HEK293 (cell line): ENCODE results near the gene PTPRN2.

Source experiments
- CTCF ChIP-seq: fragments of 450-650 bp; formaldehyde crosslinking; IDR thresholded peaks from 2 replicates; pipeline ENCODE4 v1.5.1; 2016; ENCODE audit warnings: missing biosample characterization, missing genetic modification characterization
- KLF7 ChIP-seq: fragments of 450-650 bp; formaldehyde crosslinking; IDR thresholded peaks from 2 replicates; pipeline ENCODE4 v1.5.1; 2016; ENCODE audit warnings: missing biosample characterization, missing genetic modification characterization, borderline replicate concordance
- ZBTB44 ChIP-seq: fragments of 450-650 bp; IDR thresholded peaks from 2 replicates; pipeline ENCODE4 v1.5.1; 2018; ENCODE audit warnings: missing biosample characterization, mild to moderate bottlenecking, missing genetic modification characterization
- ZNF155 ChIP-seq: fragments of 450-650 bp; formaldehyde crosslinking; IDR thresholded peaks from 2 replicates; pipeline ENCODE4 v1.5.1; 2016; ENCODE audit warnings: missing biosample characterization, missing genetic modification characterization
- ZNF274 ChIP-seq, 2 experiments: fragments of 200-500 bp in 1 of 2; fragments of 450-650 bp in 1 of 2; sonication (Bioruptor generic) in 1 of 2; formaldehyde crosslinking in 1 of 2; IDR thresholded peaks; 2 replicates each; pipeline versions ENCODE4 v1.5.1 to v1.6.1; 2014 to 2016; ENCODE audit warnings: borderline replicate concordance in 1 of 2, inconsistent platforms in 1 of 2, low read length in 1 of 2, missing biosample characterization in 1 of 2, missing genetic modification characterization in 1 of 2
- ZNF366 ChIP-seq: fragments of 450-650 bp; formaldehyde crosslinking; conservative IDR thresholded peaks from 2 replicates; pipeline ENCODE4 v1.5.1; 2016; ENCODE audit warnings: missing biosample characterization, missing genetic modification characterization
- ZNF394 ChIP-seq: fragments of 450-650 bp; formaldehyde crosslinking; IDR thresholded peaks from 2 replicates; pipeline ENCODE4 v1.5.1; 2016; ENCODE audit warnings: missing biosample characterization, missing genetic modification characterization, mild to moderate bottlenecking, moderate library complexity, borderline replicate concordance
- ZNF660 ChIP-seq: fragments of 450-650 bp; IDR thresholded peaks from 2 replicates; pipeline ENCODE4 v1.5.1; 2018; ENCODE audit warnings: missing biosample characterization, mild to moderate bottlenecking, missing genetic modification characterization
- ZSCAN30 ChIP-seq: fragments of 450-650 bp; IDR thresholded peaks from 2 replicates; pipeline ENCODE4 v1.5.1; 2018; ENCODE audit warnings: missing biosample characterization, mild to moderate bottlenecking, missing genetic modification characterization, moderate library complexity
- TF ChIP-seq, protein P1 (sequence below): fragments of 450-650 bp; formaldehyde crosslinking; IDR thresholded peaks from 2 replicates; pipeline ENCODE4 v1.5.1; 2016; ENCODE audit warnings: missing biosample characterization, missing genetic modification characterization
- TF ChIP-seq, protein P2 (sequence below): fragments of 450-650 bp; formaldehyde crosslinking; IDR thresholded peaks from 2 replicates; pipeline ENCODE4 v1.5.1; 2016; ENCODE audit warnings: missing biosample characterization, missing genetic modification characterization, borderline replicate concordance

- TF ChIP-seq CTCF: no peak
- no peak for TF ChIP-seq ZNF366
- TF ChIP-seq ZBTB44: no peak
- TF ChIP-seq ZNF155 (tag by site-specific recombination): no peak
- TF ChIP-seq ZNF274 (IDR thresholded peaks at IDR 0.05; ENCODE audit: low read length): no peak
- no peak for TF ChIP-seq ZNF274 (tag by site-specific recombination; IDR thresholded peaks at IDR 0.05; ENCODE audit: borderline replicate concordance)
- no peak for TF ChIP-seq ZNF394 (tag by site-specific recombination)
- no peak for TF ChIP-seq KLF7
- TF ChIP-seq, protein P1, sequence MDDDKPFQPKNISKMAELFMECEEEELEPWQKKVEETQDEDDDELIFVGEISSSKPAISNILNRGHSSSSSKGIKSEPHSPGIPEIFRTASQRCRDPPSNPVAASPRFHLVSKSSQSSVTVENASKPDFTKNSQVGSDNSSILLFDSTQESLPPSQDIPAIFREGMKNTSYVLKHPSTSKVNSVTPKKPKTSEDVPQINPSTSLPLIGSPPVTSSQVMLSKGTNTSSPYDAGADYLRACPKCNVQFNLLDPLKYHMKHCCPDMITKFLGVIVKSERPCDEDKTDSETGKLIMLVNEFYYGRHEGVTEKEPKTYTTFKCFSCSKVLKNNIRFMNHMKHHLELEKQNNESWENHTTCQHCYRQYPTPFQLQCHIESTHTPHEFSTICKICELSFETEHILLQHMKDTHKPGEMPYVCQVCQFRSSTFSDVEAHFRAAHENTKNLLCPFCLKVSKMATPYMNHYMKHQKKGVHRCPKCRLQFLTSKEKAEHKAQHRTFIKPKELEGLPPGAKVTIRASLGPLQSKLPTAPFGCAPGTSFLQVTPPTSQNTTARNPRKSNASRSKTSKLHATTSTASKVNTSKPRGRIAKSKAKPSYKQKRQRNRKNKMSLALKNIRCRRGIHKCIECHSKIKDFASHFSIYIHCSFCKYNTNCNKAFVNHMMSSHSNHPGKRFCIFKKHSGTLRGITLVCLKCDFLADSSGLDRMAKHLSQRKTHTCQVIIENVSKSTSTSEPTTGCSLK: no peak
- TF ChIP-seq ZSCAN30 (tag by site-specific recombination): no peak
- TF ChIP-seq, protein P2, sequence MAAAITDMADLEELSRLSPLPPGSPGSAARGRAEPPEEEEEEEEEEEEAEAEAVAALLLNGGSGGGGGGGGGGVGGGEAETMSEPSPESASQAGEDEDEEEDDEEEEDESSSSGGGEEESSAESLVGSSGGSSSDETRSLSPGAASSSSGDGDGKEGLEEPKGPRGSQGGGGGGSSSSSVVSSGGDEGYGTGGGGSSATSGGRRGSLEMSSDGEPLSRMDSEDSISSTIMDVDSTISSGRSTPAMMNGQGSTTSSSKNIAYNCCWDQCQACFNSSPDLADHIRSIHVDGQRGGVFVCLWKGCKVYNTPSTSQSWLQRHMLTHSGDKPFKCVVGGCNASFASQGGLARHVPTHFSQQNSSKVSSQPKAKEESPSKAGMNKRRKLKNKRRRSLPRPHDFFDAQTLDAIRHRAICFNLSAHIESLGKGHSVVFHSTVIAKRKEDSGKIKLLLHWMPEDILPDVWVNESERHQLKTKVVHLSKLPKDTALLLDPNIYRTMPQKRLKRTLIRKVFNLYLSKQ (tag by site-specific recombination): no peak
- no peak for TF ChIP-seq ZNF660 (tag by site-specific recombination)
Measured at GRCh38 chr7:157831143-157831905, 756.3 kb downstream of the PTPRN2 start.
